A549 (cell line): ENCODE results near the gene PROK2. TPM values are rescaled to one million over a fixed set of nuclear protein-coding genes. Genes with fewer than 3 reads are reported as not detected.

Experiments used
- ATAC-seq, 2 experiments: fragments of 200-7000 bp in 1 of 2; fragments of >200 bp in 1 of 2; cut with Nextera tagmentation in 1 of 2; cut with Tn5 transposase in 1 of 2; 3 replicates each; pipeline versions ENCODE4 v1.8.0 to v1.9.1; 2018 to 2020; ENCODE audit warnings: mild to moderate bottlenecking in 1 of 2, moderate library complexity in 1 of 2
- CTCF ChIA-PET: fragments of 300-600 bp; sonication (Branson Sonifier 250); formaldehyde crosslinking; extraction: SDS; loops from one replicate; lab custom pipeline; 2021; ENCODE audit warnings: antibody characterized with exemption, inconsistent platforms; lab: Yijun Ruan, JAX
- POLR2A ChIA-PET: fragments of 350-600 bp; formaldehyde crosslinking; extraction: SDS; loops from one replicate; lab custom pipeline; 2021; ENCODE audit warnings: antibody characterized with exemption, inconsistent platforms; lab: Yijun Ruan, JAX
- DNase-seq, 2 experiments: peaks; one replicate each; pipeline versions ENCODE4 v3.0.0 to v3.0.0-alpha.2; 2011 to 2016; ENCODE audit warnings: low read depth in 1 of 2, low spot score in 1 of 2
- FAIRE-seq: peaks from 2 replicates; lab custom pipeline; 2011; peaks lifted over from hg19 to GRCh38; lab: Jason Lieb, UNC
- H3K27ac ChIP-seq, 2 experiments: fragments of >200 bp; sonication (Bioruptor Twin); formaldehyde crosslinking; 3 replicates each; pipeline ENCODE4 v1.5.1; 2016 to 2017
- H3K4me1 ChIP-seq: fragments of >200 bp; sonication (Bioruptor Twin); formaldehyde crosslinking; 3 replicates; pipeline ENCODE4 v1.6.1; 2016
- H3K4me2 ChIP-seq: fragments of >200 bp; sonication (Bioruptor Twin); formaldehyde crosslinking; 3 replicates; pipeline ENCODE4 v1.6.1; 2016
- H3K4me3 ChIP-seq: fragments of >200 bp; sonication (Bioruptor Twin); formaldehyde crosslinking; 3 replicates; pipeline ENCODE4 v1.5.1; 2016
- H3K9me3 ChIP-seq: fragments of >200 bp; sonication (Bioruptor Twin); formaldehyde crosslinking; 3 replicates; pipeline ENCODE4 v1.6.1; 2016
- ATOH8 ChIP-seq: fragments of 250-450 bp; sonication (Bioruptor Pico); IDR thresholded peaks from 2 replicates; pipeline ENCODE4 v1.5.0; 2020; ENCODE audit warnings: low read depth, mild to moderate bottlenecking, moderate library complexity
- BCL3 ChIP-seq: fragments of >200 bp; sonication (Bioruptor Twin); formaldehyde crosslinking; IDR thresholded peaks from 3 replicates; pipeline ENCODE4 v1.6.1; 2016
- CBX2 ChIP-seq: fragments of 200-600 bp; sonication (generic); IDR thresholded peaks from 2 replicates; pipeline ENCODE4 v1.6.1; 2016; ENCODE audit warnings: low read depth, mild to moderate bottlenecking, borderline replicate concordance
- CBX8 ChIP-seq: fragments of 200-600 bp; sonication (generic); IDR thresholded peaks from 2 replicates; pipeline ENCODE4 v1.6.1; 2016
- CHD4 ChIP-seq: fragments of 200-600 bp; sonication (generic); IDR thresholded peaks from 2 replicates; pipeline ENCODE4 v1.6.1; 2016; ENCODE audit warnings: antibody characterized with exemption, mild to moderate bottlenecking, borderline replicate concordance
- EHF ChIP-seq: fragments of 250-450 bp; sonication (Bioruptor Pico); IDR thresholded peaks from 2 replicates; pipeline ENCODE4 v1.5.0; 2020; ENCODE audit warnings: mild to moderate bottlenecking
- ELK1 ChIP-seq: fragments of 150-350 bp; IDR thresholded peaks from 2 replicates; pipeline ENCODE4 v1.6.1; 2014; ENCODE audit warnings: low read depth, mild to moderate bottlenecking, low read length
- ESRRA ChIP-seq: fragments of 150-350 bp; IDR thresholded peaks from 2 replicates; pipeline ENCODE4 v1.6.1; 2014; ENCODE audit warnings: mild to moderate bottlenecking, low read length, borderline replicate concordance
- FOXS1 ChIP-seq: fragments of 250-450 bp; sonication (Bioruptor Pico); IDR thresholded peaks from 2 replicates; pipeline ENCODE4 v1.5.0; 2020; ENCODE audit warnings: mild to moderate bottlenecking, moderate library complexity
- HES2 ChIP-seq: fragments of >200 bp; sonication (Bioruptor Twin); formaldehyde crosslinking; IDR thresholded peaks from 2 replicates; pipeline ENCODE4 v1.6.1; 2016
- HEYL ChIP-seq: fragments of 250-450 bp; sonication (Bioruptor Pico); IDR thresholded peaks from 2 replicates; pipeline ENCODE4 v1.8.0; 2021; ENCODE audit warnings: mild to moderate bottlenecking, moderate library complexity
- HOXB13 ChIP-seq: fragments of 250-450 bp; sonication (Bioruptor Pico); IDR thresholded peaks from 2 replicates; pipeline ENCODE4 v1.5.0; 2020; ENCODE audit warnings: low read depth, mild to moderate bottlenecking, moderate library complexity
- HOXB5 ChIP-seq: fragments of 250-450 bp; sonication (Bioruptor Pico); IDR thresholded peaks from 2 replicates; pipeline ENCODE4 v1.5.0; 2020; ENCODE audit warnings: mild to moderate bottlenecking, moderate library complexity
- JUN ChIP-seq, 2 experiments: fragments of >200 bp; sonication (Bioruptor Twin); formaldehyde crosslinking; IDR thresholded peaks; 2 replicates in 1 of 2; 3 replicates in 1 of 2; pipeline ENCODE4 v1.6.1; 2016 to 2017
- KDM5A ChIP-seq: fragments of 200-600 bp; sonication (generic); IDR thresholded peaks from 2 replicates; pipeline ENCODE4 v1.6.1; 2016; ENCODE audit warnings: antibody characterized with exemption, mild to moderate bottlenecking
- MAFK ChIP-seq: fragments of 450-650 bp; IDR thresholded peaks from 2 replicates; pipeline ENCODE4 v1.6.1; 2014; ENCODE audit not compliant: partially characterized antibody
- MAZ ChIP-seq: fragments of 150-350 bp; IDR thresholded peaks from 2 replicates; pipeline ENCODE4 v1.6.1; 2014; ENCODE audit warnings: antibody characterized with exemption, low read depth, low read length, borderline replicate concordance
- MYC ChIP-seq: IDR thresholded peaks from 2 replicates; pipeline ENCODE4 v1.6.1; 2012; ENCODE audit warnings: mild to moderate bottlenecking, inconsistent platforms, low read length, improper control_type of control experiment, borderline replicate concordance
- NPAS2 ChIP-seq: fragments of 250-450 bp; sonication (Bioruptor Pico); IDR thresholded peaks from 2 replicates; pipeline ENCODE4 v1.8.0; 2022; ENCODE audit warnings: mild to moderate bottlenecking, moderate library complexity, borderline replicate concordance
- NR3C1 ChIP-seq: fragments of >200 bp; sonication (Bioruptor Twin); formaldehyde crosslinking; IDR thresholded peaks from 3 replicates; pipeline ENCODE4 v1.6.1; 2017
- POLR2AphosphoS2 ChIP-seq: conservative IDR thresholded peaks from 2 replicates; pipeline ENCODE4 v1.6.1; 2012; ENCODE audit warnings: low read length, improper control_type of control experiment, inconsistent platforms
- REST ChIP-seq: fragments of 200-600 bp; sonication (generic); IDR thresholded peaks from 2 replicates; pipeline ENCODE4 v1.6.1; 2016; ENCODE audit warnings: antibody characterized with exemption, mild to moderate bottlenecking, moderate library complexity
- RFX5 ChIP-seq: fragments of 450-650 bp; IDR thresholded peaks from 2 replicates; pipeline ENCODE4 v1.7.1; 2014; ENCODE audit warnings: antibody characterized with exemption, mild to moderate bottlenecking, moderate library complexity
- TFCP2L1 ChIP-seq: fragments of 250-450 bp; sonication (Bioruptor Pico); IDR thresholded peaks from 2 replicates; pipeline ENCODE4 v1.5.0; 2021; ENCODE audit warnings: mild to moderate bottlenecking
- ZSCAN20 ChIP-seq: fragments of 250-450 bp; sonication (Bioruptor Pico); IDR thresholded peaks from 2 replicates; pipeline ENCODE4 v1.8.0; 2022; ENCODE audit warnings: mild to moderate bottlenecking, moderate library complexity
- WGBS: methylation state at CpG from one replicate; pipeline ENCODE4 v1.1.6; 2017; ENCODE audit errors: missing lambda C conversion rate; 5-methylcytosine and 5-hydroxymethylcytosine counted together
- polyA plus RNA-seq, 4 experiments: library from polyadenylated mRNA; depleted of rRNA in 3 of 4; stranded (reverse); fragments of >200 nt; fragmentation: RNase III in 1 of 4; extraction: RNeasy Plus Mini Kit Qiagen cat#74134 plus additional on column Dnase treatment in 1 of 4; gene quantifications; 2 replicates in 3 of 4; 3 replicates in 1 of 4; pipeline ENCODE4 v1.2.3, GENCODE V29; 2011 to 2017

PROK2 gene
- polyA plus RNA-seq, 2 of the 4 experiments (the other 2 are of a cell fraction) = not detected

- TF ChIP-seq ELK1 (no peak), RFX5 (no peak), MAZ (no peak), CBX8 (no peak), ZSCAN20 (CRISPR knock-in tag) (no peak), BCL3 (no peak), EHF (CRISPR knock-in tag) (no peak)
Observed at GRCh38 chr3:71784201-71784913, 591 bp downstream of the PROK2 start (continued).

- DNase-seq (no peak), FAIRE-seq (no peak), ATAC-seq (no peak)
- CTCF ChIA-PET = interaction anchor here (1.3 kb wide), 1 partner anchor 92 kb away, joined by 3 read pairs; no protein-coding TSS in a partner anchor
- TF ChIP-seq TFCP2L1 (CRISPR knock-in tag) (no peak), NR3C1 (no peak), KDM5A (no peak), JUN (IDR thresholded peaks at IDR 0.05) (no peak), CHD4 (no peak), HOXB5 (CRISPR knock-in tag) (no peak), FOXS1 (no peak)
- 4% methylated on average over 1 of the region's 1 CpG for WGBS
- 0 out of 3 replicates have a peak, but pooled peaks cover 3% of the 10 kb centered on the region for H3K4me1 ChIP-seq
- POLR2A ChIA-PET = no interaction called here
- H3K27ac ChIP-seq = no peak overlapping the region
- H3K4me2 ChIP-seq = no peak overlapping the region
- H3K4me3 ChIP-seq = no peak overlapping the region
- no peaks in the 10 kb centered on the region for H3K9me3 ChIP-seq
Observed at GRCh38 chr3:71783152-71783551, 1.8 kb downstream of the PROK2 start.

- no peak overlapping the region for H3K4me3 ChIP-seq
- ChIA-PET CTCF (interaction anchor here (1.5 kb wide), 1 partner anchor 50 kb away, joined by 6 read pairs; no protein-coding TSS in a partner anchor), POLR2A (no interaction called here)
- 0 out of 3 replicates have a peak, but pooled peaks cover 3% of the 10 kb centered on the region for H3K4me1 ChIP-seq
- no peak overlapping the region for H3K4me2 ChIP-seq
- DNase-seq (no peak), ATAC-seq (no peak), FAIRE-seq (no peak)
- WGBS = 36% methylated on average over 4 of the region's 4 CpGs
- TF ChIP-seq NPAS2 (no peak), REST (no peak), HEYL (no peak), MAFK (no peak), EHF (CRISPR knock-in tag) (no peak), HOXB13 (no peak), HES2 (no peak), ATOH8 (no peak), ESRRA (no peak), CBX2 (no peak), MYC (no peak), POLR2AphosphoS2 (no peak), BCL3 (no peak)
- H3K9me3 ChIP-seq = no peaks in the 10 kb centered on the region
- H3K27ac ChIP-seq = no peak overlapping the region
Observed at GRCh38 chr3:71780430-71780829, 4.5 kb downstream of the PROK2 start.
